GM21825 (cell line): Measurements from ENCODE around the gene PTPRN2.
"Not testable (repeated sequence)": the region's sequence is repeated elsewhere in the genome, so short reads cannot be mapped to it uniquely, and the experiment has no call there.

Experiments used
- ATAC-seq: cut with Tn5 transposase; IDR thresholded peaks from one replicate; pipeline ENCODE4 v1.9.1; 2021; ENCODE audit warnings: mild to moderate bottlenecking, moderate library complexity; ENCODE audit not compliant: unreplicated experiment

PTPRN2 gene

DNA sequence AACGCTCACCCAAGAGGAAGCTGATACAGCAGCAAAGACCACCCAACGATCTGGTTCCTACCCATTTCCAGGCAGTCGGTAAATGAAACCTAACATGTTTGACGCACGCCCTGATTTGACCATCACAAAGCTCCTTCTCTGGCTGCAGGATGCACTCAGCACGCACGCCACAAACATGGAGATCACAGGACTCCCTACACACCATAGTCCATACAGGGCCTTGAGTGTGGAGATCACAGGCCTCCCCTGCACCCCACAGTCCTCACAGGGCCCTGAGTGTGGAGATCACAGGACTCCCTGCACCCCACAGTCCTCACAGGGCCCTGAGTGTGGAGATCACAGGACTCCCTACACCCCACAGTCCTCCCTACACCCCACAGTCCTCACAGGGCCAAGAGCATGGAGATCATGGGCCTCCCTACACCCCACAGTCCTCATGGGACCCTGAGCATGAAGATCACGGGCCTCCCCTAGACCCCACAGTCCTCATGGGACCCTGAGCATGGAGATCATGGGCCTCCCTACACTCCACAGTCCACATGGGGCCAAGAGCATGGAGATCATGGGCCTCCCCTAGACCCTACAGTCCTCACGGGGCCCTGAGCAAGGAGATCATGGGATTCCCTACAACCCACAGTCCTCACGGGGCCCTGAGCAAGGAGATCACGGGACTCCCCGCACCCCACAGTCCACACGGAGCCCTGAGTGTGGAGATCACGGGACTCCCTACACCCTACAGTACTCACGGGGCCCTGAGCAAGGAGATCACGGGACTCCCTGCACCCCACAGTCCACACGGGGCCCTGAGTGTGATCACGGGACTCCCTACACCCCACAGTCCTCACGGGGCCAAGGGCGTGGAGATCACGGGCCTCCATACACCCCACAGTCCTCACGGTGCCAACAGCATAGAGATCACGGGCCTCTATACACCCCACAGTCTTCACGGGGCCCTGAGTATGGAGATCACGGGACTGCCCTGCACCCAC, 841.6 kb downstream of the PTPRN2 start:
- no peak for ATAC-seq

DNA sequence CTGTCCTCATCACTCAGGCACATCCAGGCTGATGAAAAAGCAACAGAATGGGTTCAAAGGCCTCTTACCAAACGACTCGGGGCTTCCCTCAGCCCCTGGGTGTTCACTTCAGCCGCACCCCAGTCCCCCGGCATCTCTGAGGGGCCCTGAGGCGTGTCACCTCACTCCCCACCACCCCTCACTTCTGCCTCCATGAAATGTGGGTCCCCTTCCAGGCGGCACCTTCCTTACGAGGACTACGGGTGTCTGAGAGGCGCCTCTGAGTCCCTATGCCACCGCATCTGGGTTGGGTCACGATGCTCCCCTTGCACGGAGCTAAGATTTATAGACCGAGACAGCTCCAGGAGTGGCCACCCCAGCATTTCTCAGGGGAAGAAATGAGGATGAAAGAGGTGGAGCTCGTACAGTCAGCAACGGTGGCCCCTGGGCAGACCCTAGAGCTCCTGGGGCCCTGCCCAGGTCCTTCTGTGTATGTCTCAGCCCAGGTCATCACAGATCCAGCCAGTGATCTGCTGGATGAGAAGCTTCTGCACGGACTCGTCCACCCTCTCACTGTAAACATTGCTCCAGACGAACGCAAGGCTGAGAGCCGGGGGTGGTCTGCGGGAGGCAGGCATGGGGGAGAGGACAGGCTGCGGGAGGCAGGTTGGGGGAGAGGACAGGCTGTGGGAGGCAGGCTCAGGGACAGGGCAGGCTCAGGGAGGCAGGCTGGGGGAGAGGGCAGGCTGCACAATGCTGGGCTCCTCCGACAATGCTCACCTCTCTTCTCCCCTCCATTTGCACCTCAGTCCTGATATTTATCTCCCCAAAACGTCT, 842.6 kb downstream of the PTPRN2 start:
- no peak for ATAC-seq

DNA sequence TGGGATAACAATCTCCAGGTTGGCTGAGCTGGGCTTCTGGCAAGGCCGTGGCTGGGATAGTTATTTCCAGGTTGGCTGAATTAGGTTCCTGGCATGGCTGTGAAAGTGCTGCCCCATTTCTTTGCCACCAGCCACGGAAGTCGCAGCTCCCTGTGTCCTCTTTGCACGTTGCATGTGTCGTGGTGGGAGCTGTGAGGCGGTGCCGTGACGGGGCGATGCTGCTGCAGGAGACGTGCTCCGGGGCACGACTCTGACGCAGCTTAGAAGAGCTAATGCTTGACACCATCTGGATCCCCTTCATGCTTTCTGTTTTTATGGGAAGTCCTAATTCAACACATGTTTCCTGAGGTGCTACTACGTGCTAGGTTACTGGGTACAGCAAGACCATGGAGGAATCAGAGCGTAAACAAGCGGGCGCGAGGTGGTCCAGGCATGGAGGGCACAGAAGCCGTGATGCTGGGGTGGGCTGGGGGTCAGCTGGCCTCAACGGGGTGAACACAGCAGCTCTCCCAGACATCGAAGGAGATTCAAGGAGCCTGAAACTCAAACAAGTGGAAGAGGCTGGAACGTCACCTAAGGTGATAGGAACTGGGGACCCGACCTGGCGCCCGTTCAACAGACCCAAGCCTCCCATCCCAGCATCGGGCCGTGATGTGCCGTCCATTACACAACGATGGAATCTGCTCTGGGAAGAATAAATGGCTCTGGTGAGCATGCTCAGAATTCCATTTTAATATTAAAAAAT, 843.7 kb downstream of the PTPRN2 start:
- ATAC-seq: no peak

DNA sequence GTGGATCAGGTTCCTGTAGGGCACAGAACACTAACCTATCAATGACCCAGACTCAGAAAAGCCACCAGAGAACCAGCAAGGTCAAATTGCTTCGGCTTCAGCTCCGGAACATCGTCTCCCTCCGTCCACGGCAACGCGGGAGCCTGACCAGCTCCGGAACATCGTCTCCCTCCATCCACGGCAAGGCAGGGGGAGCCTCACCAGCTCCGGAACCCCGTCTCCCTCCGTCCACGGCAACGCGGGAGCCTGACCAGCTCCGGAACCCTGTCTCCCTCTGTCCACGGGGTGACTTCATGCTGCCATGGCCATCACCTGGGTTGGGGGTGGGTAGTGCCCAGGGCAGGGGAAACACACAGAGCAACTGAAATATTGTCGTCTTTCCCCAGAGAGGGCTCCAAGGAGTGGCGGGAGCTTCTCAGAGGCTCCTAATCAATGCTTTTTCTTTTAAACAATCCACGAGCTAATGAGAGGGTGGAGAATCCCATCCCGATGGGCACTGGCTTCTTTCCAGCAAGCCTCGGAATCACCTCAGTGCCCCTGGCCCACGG, 847.3 kb downstream of the PTPRN2 start:
- no peak for ATAC-seq

DNA sequence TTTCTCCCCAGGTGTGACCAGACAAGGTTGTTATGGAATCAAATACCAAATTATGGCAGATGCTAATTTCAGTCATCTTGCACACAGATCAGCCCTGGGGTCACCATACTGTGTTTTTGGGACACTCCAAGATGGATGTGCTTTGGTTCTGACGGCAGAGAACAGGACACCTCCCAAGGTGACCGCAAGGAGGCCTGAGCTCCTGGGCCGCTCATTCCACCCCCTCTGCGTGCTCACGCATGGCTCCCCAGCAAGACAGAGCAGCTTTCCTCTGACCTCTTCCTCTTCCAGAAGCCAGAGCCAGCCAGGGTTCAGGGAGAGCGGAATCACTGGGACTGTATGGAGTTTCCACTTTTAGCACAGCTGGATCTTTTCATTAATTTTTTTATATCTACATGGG, 848.0 kb downstream of the PTPRN2 start:
- ATAC-seq: no peak

DNA sequence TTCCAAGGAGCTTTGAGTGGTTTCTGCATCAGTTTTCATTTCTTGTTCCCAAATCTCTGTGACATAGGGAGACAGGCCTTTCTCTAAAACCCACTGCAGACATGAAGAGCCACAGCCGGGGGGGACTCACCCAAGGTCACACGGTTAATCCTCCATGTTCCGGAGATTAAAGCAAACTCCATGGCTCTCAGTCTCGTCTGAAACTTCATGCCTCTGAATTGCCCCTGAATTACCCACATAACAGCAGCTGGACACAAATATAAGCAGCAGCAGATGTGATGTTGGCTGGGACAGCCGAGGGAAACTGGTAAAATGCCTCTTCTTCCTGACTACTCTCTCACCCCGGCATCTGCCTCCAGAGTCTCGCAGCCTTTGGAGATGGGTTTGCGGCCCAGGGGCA, 848.6 kb downstream of the PTPRN2 start:
- no peak for ATAC-seq

DNA sequence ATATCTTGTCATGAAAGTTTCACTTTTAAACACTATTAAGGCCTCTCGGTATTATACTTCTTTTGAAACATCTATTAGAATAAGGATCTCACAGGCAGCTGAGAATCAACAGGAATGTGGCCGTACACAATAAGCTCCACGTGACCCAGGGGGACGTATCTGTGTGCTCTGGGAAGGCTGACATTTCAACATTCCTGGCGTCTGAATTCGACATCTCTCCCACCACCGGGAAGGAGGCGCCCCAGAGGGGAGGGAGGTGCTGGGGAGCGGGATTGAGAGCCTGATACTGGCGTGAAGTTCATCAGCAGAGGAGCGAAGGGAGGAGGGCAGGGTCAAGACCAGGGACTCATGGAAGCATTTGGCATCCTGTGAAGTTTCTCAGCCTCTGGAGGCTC, 849.6 kb downstream of the PTPRN2 start:
- ATAC-seq: no peak

DNA sequence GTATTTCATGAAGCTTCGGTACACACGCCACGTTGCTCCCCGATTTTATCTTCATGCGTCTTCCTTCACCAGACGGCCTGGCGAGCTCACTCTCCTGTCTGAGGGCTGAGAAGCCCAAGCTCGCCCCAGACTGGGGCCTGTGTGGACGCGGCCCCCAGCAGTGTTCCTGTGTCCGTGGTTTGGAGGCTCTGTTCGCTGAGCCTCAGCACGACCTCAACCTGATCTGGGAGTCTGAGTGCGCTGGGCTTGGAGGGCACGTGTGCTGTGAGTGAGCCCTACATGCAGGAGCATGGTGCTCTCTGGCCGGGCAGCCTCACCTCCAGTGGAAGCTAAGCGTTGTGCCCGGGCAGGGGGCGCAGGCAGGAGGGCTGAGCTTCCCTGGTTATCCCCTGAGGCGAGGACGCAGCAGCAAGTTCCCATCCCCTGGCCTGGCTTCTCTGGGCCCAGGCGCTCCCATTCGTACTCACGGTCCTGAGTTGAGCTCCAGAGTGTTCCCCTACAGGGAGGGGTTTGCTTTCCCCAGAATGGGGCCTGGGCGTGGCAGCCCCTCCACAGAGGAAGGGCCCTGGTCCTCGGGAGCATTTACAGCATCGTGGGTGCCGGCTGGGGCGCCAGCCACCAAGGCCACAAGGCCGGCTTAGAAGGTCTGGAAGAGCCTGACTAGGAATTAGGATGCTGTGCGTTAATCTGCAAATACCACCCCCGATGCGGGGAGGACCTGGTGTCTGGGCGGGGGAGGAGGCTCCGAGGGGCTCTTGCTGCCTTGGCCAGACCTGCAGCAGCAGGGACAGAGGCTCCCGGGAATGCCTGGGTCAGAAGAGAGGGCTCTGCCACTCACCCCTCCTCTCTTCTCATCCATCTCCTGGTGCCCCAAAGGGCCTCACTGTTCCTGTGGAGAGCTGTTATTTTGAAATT, 850.2 kb downstream of the PTPRN2 start:
- ATAC-seq: no peak

DNA sequence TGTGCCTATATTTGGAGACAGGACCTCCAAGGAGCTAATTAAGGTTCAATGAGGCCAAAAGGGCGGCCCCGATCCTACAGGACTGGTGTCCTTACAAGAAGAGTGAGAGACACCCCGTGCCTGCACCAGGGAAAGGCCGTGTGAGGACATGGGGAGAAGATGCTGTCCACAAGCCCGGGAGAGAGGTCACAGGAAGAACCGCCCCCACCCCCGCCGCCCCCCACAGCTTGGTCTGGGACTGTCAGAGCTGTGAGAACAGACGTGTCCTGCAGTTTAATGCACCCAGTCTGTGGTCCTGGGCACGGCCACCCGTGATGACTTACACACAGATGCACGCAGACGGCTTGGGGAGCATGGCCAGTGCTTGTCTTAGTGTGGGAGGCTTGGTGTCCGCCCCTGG, 851.3 kb downstream of the PTPRN2 start:
- ATAC-seq: no peak

DNA sequence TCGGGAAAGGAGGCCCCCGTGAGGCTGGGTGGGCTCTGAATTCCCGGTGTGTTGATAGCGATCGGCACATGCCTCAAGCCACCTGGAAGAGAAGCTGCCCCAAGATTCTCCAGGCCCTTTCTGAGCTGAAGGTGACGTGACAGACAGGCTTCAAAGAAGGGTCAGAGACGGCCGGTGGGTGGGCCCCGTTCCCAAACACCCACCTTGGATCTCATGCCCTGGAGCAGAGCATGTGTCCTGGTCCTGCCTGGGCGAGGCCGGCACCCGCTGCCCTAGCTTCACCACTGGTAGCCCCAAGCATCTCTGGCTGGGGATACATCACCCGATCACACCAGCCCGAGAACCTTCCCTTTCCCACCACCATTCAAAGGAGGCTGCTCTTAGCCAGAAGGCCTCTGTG, 851.8 kb downstream of the PTPRN2 start:
- no peak for ATAC-seq

DNA sequence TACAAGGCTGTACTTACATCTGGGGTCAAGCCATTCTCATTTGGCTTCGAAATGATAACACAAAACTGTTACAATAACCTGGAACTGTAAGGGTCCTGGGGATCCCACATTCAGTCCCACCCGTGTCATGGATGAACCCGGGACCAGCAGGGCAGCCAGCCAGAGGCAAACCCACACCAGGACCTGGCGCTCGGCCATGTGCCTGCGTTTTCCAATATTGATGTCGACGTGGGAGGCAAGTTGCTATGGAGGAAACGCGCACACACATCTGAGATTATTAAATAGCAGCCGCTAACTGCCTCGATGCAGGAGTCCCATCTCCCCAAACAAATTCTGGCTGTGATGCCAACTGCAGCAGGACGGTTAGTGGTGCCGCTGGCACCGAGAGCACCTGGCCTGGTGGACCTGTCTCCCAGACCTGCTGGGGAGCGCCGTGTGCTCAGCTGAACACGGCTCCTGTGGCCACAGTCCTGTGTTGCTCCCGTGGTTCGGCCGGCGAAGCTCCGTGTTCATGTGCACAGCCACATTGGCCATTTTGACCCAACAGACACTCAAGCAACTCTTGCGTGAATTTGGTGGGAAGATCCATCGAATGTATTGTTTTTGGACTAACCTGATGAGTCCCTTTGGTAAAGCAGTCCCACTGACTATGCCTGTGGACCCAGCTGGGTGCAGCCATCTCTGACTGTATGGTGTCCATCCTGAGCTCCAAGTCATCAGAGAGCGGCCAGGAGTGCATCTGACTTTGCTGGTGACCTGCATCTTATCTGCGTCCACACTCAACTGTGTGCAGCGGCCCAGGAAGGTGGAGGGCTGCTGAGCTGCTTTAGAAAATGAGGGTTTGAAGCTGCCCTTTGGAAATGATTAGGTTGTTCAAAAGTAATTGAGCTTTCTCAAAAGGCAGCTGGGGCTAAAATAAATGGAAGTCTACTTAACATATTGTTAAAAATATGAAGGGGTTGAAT, 852.7 kb downstream of the PTPRN2 start:
- no peak for ATAC-seq

DNA sequence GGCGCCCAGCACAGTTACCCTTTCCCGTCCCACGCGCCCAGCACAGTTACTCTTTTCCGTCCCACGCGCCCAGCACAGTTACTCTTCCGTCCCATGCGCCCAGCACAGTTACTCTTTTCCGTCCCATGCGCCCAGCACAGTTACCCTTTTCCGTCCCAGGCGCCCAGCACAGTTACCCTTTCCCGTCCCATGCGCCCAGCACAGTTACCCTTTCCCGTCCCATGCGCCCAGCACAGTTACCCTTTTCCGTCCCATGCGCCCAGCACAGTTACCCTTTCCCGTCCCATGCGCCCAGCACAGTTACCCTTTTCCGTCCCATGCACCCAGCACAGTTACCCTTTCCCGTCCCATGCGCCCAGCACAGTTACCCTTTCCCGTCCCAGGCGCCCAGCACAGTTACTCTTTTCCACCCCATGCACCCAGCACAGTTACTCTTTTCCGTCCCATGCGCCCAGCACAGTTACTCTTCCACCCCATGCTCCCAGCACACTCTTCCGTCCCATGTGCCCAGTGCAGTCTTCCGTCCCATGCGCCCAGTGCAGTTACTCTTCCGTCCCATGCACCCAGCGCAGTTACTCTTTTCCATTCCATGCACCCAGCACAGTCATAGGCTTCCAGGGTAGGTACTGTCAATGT, 853.7 kb downstream of the PTPRN2 start:
- ATAC-seq: not testable (repeated sequence)

DNA sequence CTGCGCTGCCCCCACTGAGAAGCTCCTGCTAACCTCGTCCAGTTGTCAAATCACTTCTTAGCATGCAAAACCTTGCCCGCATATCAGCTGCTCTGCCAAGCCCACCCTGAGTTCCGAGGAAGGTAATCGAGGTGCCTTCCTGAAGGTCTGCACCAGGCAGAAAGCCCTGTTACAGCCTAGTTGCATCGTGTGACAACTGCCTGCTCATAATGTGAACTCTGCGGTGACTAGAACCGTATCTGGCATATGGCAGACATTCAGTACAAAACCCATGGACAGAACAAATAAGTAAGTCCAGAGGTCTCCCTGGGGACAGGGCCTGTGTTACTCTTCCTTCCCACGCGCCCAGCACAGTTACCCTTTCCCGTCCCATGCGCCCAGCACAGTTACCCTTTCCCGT, 856.5 kb downstream of the PTPRN2 start:
- ATAC-seq: no peak

DNA sequence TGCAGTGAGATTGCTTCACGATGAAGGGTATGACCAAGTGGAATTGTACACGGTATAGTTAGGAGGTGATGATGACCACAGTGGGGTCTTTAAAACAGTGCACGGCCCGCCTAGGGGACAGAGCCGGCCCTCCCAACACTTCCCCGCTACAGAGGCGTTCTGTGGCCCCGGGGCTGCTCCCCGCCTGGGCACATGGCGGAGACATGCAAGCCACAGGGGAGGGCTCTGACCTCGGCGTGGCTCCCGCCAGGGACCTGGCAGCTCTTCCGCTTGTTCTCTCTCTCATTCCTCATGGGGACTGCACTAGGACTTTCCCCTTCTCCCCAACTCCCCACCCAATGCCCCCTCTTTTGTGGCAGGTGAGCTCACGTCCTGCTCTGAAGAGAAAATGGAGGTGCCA, 857.0 kb downstream of the PTPRN2 start:
- no peak for ATAC-seq

DNA sequence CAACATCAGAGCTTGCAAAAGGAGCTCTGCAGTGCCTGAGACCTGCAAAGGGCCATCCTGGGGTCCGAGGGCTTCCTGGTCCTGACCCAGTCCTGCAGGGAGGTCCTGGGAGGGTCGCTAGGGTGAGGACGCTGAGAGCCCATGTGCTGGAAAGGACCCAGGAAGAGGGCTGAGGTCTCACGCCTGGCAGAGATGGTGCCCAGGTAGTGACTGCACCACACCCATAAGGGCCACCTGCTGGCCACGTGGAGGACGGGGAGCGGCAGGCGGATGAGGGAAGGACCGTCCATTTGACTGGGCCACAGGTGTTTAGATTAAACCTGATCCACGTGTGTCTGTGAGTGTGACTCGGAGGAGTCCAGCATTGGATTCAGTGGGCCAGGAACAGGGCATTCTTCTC, 858.1 kb downstream of the PTPRN2 start:
- ATAC-seq: no peak

DNA sequence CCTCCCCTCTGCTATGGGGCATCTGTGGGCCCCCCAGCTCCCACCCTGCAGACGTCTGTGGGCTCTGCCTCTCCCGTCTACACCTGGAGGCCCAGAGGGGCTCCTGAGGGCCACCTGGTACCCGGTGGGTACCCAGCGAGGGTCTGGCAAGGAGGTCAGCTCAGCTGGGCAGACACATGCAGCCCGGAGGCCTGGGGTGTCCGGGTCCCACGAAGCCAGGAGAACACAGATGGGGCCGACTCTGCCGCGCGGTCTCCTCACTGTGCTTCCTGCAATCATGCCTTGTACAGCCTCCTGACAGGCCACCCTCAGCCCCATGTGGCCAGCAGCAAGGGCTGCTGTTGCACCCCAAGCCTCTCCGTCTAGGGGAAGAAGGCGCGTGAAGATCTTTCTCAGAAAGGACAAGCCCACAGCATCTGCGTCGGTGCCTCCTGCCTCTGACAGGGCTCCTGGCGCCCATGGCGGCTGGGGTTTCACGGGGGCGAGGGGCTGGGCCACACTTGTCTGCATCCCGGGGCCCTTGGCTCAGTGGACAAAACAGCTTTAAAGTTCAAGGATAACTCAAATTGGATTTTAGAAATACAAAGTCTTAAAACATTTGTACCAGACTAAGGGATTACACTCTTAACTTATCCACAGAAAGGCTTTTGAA, 859.5 kb downstream of the PTPRN2 start:
- no peak for ATAC-seq

DNA sequence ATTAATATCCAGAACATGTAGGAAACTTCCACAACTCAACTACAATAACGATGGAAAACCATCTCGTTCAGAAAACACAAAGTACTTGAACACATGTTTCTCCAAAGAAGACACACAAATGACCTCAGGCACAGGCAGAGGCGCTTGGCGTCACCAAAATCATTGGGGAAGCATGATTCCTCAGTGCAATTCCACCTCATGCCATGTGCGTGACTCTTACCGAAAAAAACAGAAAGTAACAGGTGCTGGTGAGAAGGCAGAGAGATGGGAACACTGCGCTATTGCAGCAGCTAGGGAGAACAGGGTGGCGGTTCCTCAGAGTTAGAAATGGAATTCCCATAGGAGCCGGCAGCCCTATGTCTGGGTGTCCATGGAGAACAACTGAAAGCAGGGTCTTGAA, 860.9 kb downstream of the PTPRN2 start:
- no peak for ATAC-seq

DNA sequence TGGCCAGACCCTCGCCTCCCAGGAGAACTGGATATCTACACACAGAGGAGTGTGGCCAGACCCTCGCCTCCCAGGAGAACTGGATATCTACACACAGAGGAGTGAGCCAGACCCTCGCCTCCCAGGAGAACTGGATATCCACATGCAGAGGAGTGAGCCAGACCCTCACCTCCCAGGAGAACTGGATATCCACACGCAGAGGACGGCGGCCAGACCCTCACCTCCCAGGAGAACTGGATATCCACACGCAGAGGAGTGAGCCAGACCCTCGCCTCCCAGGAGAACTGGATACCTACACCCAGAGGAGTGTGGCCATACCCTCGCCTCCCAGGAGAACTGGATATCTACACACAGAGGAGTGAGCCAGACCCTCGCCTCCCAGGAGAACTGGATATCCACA, 862.3 kb downstream of the PTPRN2 start:
- not testable (repeated sequence) for ATAC-seq
